ENCODE measurements around the gene HECW1. TPM values are rescaled to one million over a fixed set of nuclear protein-coding genes. Genes with fewer than 3 reads are reported as not detected.

Gene HECW1
- polyA plus RNA-seq, 2 of the 4 experiments (the other 2 are of a cell fraction) = 11.3 TPM

DNA sequence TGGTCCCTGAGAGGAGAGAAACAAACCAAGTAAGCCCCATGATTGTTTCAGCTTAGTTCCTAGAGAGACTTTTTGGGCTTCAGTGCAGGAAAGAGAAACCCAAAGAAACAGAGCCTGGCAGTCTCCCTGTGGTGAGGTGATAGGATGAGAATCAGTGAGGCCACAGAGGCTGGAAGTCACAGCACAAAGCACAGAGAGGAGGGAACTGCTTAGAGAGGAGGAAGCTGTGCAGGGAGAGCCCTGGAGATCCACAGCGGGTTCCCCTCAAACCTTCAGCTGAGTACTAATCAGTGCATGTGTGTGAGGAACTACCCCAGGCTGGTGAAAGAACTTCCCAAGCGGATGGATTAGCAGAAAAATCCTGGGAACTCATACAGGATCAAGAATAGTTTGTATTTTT lies 27.4 kb upstream of the HECW1 start:
- no peak overlapping the region for H3K4me2 ChIP-seq
- H3K9me3 ChIP-seq = no peaks in the 10 kb centered on the region
- TF ChIP-seq ZC3H11A (IDR thresholded peaks at IDR 0.05) = no peak
- TF ChIP-seq EHF (CRISPR knock-in tag; IDR thresholded peaks at IDR 0.05) = no peak
- TF ChIP-seq SREBF2 (IDR thresholded peaks at IDR 0.05) = no peak
- no peak for TF ChIP-seq HOXB13 (CRISPR knock-in tag; IDR thresholded peaks at IDR 0.05; ENCODE audit: low read depth)
- TF ChIP-seq PHF8 (IDR thresholded peaks at IDR 0.05; ENCODE audit: borderline replicate concordance, low read depth) = no peak
- no peak for TF ChIP-seq MYC (IDR thresholded peaks at IDR 0.05; ENCODE audit: borderline replicate concordance, low read length)
- TF ChIP-seq RAD21 (conservative IDR thresholded peaks at IDR 0.05 in 1 of 2, IDR thresholded peaks at IDR 0.05 in 1 of 2) = no peak
- TF ChIP-seq, protein P1, sequence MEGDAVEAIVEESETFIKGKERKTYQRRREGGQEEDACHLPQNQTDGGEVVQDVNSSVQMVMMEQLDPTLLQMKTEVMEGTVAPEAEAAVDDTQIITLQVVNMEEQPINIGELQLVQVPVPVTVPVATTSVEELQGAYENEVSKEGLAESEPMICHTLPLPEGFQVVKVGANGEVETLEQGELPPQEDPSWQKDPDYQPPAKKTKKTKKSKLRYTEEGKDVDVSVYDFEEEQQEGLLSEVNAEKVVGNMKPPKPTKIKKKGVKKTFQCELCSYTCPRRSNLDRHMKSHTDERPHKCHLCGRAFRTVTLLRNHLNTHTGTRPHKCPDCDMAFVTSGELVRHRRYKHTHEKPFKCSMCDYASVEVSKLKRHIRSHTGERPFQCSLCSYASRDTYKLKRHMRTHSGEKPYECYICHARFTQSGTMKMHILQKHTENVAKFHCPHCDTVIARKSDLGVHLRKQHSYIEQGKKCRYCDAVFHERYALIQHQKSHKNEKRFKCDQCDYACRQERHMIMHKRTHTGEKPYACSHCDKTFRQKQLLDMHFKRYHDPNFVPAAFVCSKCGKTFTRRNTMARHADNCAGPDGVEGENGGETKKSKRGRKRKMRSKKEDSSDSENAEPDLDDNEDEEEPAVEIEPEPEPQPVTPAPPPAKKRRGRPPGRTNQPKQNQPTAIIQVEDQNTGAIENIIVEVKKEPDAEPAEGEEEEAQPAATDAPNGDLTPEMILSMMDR (IDR thresholded peaks at IDR 0.05) = no peak
- no peak for TF ChIP-seq CHD4 (IDR thresholded peaks at IDR 0.05; ENCODE audit: borderline replicate concordance)
- TF ChIP-seq POLR2A (IDR thresholded peaks at IDR 0.05; ENCODE audit: low read length) = no peak
- TF ChIP-seq, protein P2, sequence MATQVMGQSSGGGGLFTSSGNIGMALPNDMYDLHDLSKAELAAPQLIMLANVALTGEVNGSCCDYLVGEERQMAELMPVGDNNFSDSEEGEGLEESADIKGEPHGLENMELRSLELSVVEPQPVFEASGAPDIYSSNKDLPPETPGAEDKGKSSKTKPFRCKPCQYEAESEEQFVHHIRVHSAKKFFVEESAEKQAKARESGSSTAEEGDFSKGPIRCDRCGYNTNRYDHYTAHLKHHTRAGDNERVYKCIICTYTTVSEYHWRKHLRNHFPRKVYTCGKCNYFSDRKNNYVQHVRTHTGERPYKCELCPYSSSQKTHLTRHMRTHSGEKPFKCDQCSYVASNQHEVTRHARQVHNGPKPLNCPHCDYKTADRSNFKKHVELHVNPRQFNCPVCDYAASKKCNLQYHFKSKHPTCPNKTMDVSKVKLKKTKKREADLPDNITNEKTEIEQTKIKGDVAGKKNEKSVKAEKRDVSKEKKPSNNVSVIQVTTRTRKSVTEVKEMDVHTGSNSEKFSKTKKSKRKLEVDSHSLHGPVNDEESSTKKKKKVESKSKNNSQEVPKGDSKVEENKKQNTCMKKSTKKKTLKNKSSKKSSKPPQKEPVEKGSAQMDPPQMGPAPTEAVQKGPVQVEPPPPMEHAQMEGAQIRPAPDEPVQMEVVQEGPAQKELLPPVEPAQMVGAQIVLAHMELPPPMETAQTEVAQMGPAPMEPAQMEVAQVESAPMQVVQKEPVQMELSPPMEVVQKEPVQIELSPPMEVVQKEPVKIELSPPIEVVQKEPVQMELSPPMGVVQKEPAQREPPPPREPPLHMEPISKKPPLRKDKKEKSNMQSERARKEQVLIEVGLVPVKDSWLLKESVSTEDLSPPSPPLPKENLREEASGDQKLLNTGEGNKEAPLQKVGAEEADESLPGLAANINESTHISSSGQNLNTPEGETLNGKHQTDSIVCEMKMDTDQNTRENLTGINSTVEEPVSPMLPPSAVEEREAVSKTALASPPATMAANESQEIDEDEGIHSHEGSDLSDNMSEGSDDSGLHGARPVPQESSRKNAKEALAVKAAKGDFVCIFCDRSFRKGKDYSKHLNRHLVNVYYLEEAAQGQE (IDR thresholded peaks at IDR 0.05) = no peak
- no peak for TF ChIP-seq FOSL2 (IDR thresholded peaks at IDR 0.05)
- no peak for TF ChIP-seq FOSL2 (CRISPR knock-in tag; IDR thresholded peaks at IDR 0.05)
- TF ChIP-seq, protein P3, sequence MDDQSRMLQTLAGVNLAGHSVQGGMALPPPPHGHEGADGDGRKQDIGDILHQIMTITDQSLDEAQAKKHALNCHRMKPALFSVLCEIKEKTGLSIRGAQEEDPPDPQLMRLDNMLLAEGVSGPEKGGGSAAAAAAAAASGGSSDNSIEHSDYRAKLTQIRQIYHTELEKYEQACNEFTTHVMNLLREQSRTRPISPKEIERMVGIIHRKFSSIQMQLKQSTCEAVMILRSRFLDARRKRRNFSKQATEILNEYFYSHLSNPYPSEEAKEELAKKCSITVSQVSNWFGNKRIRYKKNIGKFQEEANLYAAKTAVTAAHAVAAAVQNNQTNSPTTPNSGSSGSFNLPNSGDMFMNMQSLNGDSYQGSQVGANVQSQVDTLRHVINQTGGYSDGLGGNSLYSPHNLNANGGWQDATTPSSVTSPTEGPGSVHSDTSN (IDR thresholded peaks at IDR 0.05) = no peak
- TF ChIP-seq CEBPB (IDR thresholded peaks at IDR 0.05) = no peak
- TF ChIP-seq RARB (CRISPR knock-in tag; IDR thresholded peaks at IDR 0.05) = no peak
- TF ChIP-seq, protein P4, sequence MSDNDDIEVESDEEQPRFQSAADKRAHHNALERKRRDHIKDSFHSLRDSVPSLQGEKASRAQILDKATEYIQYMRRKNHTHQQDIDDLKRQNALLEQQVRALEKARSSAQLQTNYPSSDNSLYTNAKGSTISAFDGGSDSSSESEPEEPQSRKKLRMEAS (IDR thresholded peaks at IDR 0.05) = no peak
- no peak for TF ChIP-seq CBX2 (IDR thresholded peaks at IDR 0.05; ENCODE audit: borderline replicate concordance, low read depth)
- TF ChIP-seq, protein P5, sequence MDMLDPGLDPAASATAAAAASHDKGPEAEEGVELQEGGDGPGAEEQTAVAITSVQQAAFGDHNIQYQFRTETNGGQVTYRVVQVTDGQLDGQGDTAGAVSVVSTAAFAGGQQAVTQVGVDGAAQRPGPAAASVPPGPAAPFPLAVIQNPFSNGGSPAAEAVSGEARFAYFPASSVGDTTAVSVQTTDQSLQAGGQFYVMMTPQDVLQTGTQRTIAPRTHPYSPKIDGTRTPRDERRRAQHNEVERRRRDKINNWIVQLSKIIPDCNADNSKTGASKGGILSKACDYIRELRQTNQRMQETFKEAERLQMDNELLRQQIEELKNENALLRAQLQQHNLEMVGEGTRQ (IDR thresholded peaks at IDR 0.05) = no peak
- TF ChIP-seq POLR2AphosphoS2 (conservative IDR thresholded peaks at IDR 0.05; ENCODE audit: low read length) = no peak
- TF ChIP-seq RCOR1 (IDR thresholded peaks at IDR 0.05; ENCODE audit: low read depth, low read length) = no peak
- H3K4me1 ChIP-seq = no peaks in the 10 kb centered on the region
- WGBS (ENCODE audit: missing lambda C conversion rate) = 38% methylated on average over 2 of the region's 2 CpGs
- CTCF ChIA-PET = interaction anchor here (1.0 kb wide), 1 partner anchor 144 kb away, joined by 3 read pairs; no protein-coding TSS in a partner anchor
- no peak overlapping the region for H3K27ac ChIP-seq
- FAIRE-seq (no peak), DNase-seq (ENCODE audit: low read depth in 1 of 2, low spot score in 1 of 2) (no peak), ATAC-seq (no peak)
- POLR2A ChIA-PET = no interaction called here
- H3K4me3 ChIP-seq = no peak overlapping the region

DNA sequence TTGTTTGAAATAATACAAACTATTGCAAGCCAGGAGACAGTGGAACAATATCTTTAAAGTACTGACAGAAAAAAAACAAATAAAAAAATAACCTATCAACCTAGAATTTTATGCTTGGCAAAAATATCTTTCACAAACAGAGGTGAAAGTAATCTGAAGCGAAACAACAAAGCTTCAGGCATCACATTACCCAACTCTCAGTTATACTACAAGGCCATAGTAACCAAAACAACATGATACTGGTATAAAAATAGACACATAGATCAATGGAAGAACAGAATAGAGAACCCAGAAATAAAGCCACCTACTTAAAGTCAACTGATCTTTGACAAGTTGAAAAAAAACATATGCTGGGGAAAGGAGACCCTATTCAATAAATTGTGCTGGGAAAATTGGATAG lies 26.5 kb upstream of the HECW1 start:
- CTCF ChIA-PET = no interaction called here
- 3% methylated on average over 1 of the region's 1 CpG for WGBS (ENCODE audit: missing lambda C conversion rate)

More for the DNA sequence above, 26.5 kb upstream of the HECW1 start:
- FAIRE-seq (peak; percentile 49), DNase-seq (ENCODE audit: low read depth in 1 of 2, low spot score in 1 of 2) (no peak), ATAC-seq (no peak)
- no peak for TF ChIP-seq ESRRA (IDR thresholded peaks at IDR 0.05; ENCODE audit: borderline replicate concordance, low read length)
- TF ChIP-seq HDAC2 (IDR thresholded peaks at IDR 0.05) = no peak
- TF ChIP-seq KDM1A (IDR thresholded peaks at IDR 0.05; ENCODE audit: low read depth) = no peak
- TF ChIP-seq RCOR1 (IDR thresholded peaks at IDR 0.05; ENCODE audit: low read depth, low read length) = no peak
- TF ChIP-seq TFCP2L1 (CRISPR knock-in tag; IDR thresholded peaks at IDR 0.05) = no peak
- TF ChIP-seq NFE2L2 (conservative IDR thresholded peaks at IDR 0.05; ENCODE audit: low read length) = no peak
- TF ChIP-seq MAFK (IDR thresholded peaks at IDR 0.05; ENCODE audit: partially characterized antibody) = no peak
- TF ChIP-seq MAZ (IDR thresholded peaks at IDR 0.05; ENCODE audit: borderline replicate concordance, low read depth, low read length) = no peak
- TF ChIP-seq FOSB (CRISPR knock-in tag; IDR thresholded peaks at IDR 0.05) = no peak
- TF ChIP-seq EHMT2 (IDR thresholded peaks at IDR 0.05; ENCODE audit: low read depth) = no peak
- no peak for TF ChIP-seq FOSL2 (IDR thresholded peaks at IDR 0.05)
- no peak for TF ChIP-seq FOSL2 (CRISPR knock-in tag; IDR thresholded peaks at IDR 0.05)
- Histone ChIP-seq H3K9me3 (no peaks in the 10 kb centered on the region), H3K27ac (no peak overlapping the region), H3K4me1 (no peaks in the 10 kb centered on the region), H3K4me3 (no peak overlapping the region), H3K4me2 (no peak overlapping the region)
- POLR2A ChIA-PET = no interaction called here
